Measurements from ENCODE around the gene TEX10. TPM values are rescaled to one million over a fixed set of nuclear protein-coding genes. Genes with fewer than 3 reads are reported as not detected.

TEX10 gene
- total RNA-seq, 4 donors from 2014 or later = 8.1 to 23.1 (median 11.9) TPM

GRCh38 chr9:100317706-100318105 lies 35.0 kb downstream of the TEX10 start:
- no peak for DNase-seq
- H3K9me3 ChIP-seq = no peaks in the 10 kb centered on the region
- H3K27me3 ChIP-seq = no peaks in the 10 kb centered on the region
- no peaks in the 10 kb centered on the region for H3K4me1 ChIP-seq
- no peak overlapping the region for H3K4me3 ChIP-seq
- peaks cover 0 to 16% (median 0%) of the 10 kb centered on the region in 3 donors for H3K36me3 ChIP-seq
- H3K27ac ChIP-seq = no peak overlapping the region
- TF ChIP-seq POLR2A (IDR thresholded peaks at IDR 0.05) (no peak), CTCF (IDR thresholded peaks at IDR 0.05) (no peak)

GRCh38 chr9:100315561-100315960 lies 37.2 kb downstream of the TEX10 start:
- no peak for TF ChIP-seq CTCF (IDR thresholded peaks at IDR 0.05)
- TF ChIP-seq POLR2A (IDR thresholded peaks at IDR 0.05) = no peak
- H3K4me3 ChIP-seq = no peak overlapping the region

GRCh38 chr9:100309992-100310391 lies 42.8 kb downstream of the TEX10 start:
- H3K9me3 ChIP-seq = no peaks in the 10 kb centered on the region
- H3K4me3 ChIP-seq = no peak overlapping the region
- no peaks in the 10 kb centered on the region for H3K27me3 ChIP-seq
- peaks cover 0 to 16% (median 0%) of the 10 kb centered on the region in 3 donors for H3K36me3 ChIP-seq
- no peak for TF ChIP-seq CTCF (IDR thresholded peaks at IDR 0.05)
- no peak for TF ChIP-seq POLR2A (IDR thresholded peaks at IDR 0.05)
- DNase-seq = no peak
- H3K4me1 ChIP-seq = no peaks in the 10 kb centered on the region
- H3K27ac ChIP-seq = no peak overlapping the region

More at GRCh38 chr9:100315561-100315960, 37.2 kb downstream of the TEX10 start:
- no peaks in the 10 kb centered on the region for H3K4me1 ChIP-seq
- H3K36me3 ChIP-seq = peaks cover 0 to 16% (median 0%) of the 10 kb centered on the region in 3 donors
- H3K27me3 ChIP-seq = no peaks in the 10 kb centered on the region
- no peaks in the 10 kb centered on the region for H3K9me3 ChIP-seq
- no peak for DNase-seq
- H3K27ac ChIP-seq = no peak overlapping the region

- Histone ChIP-seq H3K4me3 (no peak overlapping the region), H3K36me3 (peaks cover 0 to 14% (median 0%) of the 10 kb centered on the region in 3 donors), H3K27me3 (no peaks in the 10 kb centered on the region), H3K9me3 (no peaks in the 10 kb centered on the region), H3K4me1 (no peaks in the 10 kb centered on the region), H3K27ac (no peak overlapping the region)
- no peak for DNase-seq
- TF ChIP-seq POLR2A (IDR thresholded peaks at IDR 0.05) (no peak), CTCF (IDR thresholded peaks at IDR 0.05) (no peak)
Observed at GRCh38 chr9:100308965-100309564, 43.7 kb downstream of the TEX10 start.

GRCh38 chr9:100307080-100307479 lies 45.7 kb downstream of the TEX10 start:
- Histone ChIP-seq H3K36me3 (peaks cover 0 to 17% (median 0%) of the 10 kb centered on the region in 3 donors), H3K27me3 (no peaks in the 10 kb centered on the region), H3K9me3 (no peaks in the 10 kb centered on the region), H3K27ac (no peak overlapping the region), H3K4me1 (no peaks in the 10 kb centered on the region), H3K4me3 (no peak overlapping the region)
- DNase-seq = no peak
- TF ChIP-seq POLR2A (IDR thresholded peaks at IDR 0.05) (no peak), CTCF (IDR thresholded peaks at IDR 0.05) (no peak)
